H1 (cell line): Measurements from ENCODE around the gene GSC. TPM values are rescaled to one million over a fixed set of nuclear protein-coding genes. Genes with fewer than 3 reads are reported as not detected.

Experiments used
- CTCF ChIA-PET: fragments of 300-600 bp; sonication (Branson Sonifier 250); formaldehyde crosslinking; loops from one replicate; lab custom pipeline; 2021; ENCODE audit not compliant: partially characterized antibody; lab: Charles Lee
- POLR2A ChIA-PET: fragments of 300-600 bp; sonication (Branson Sonifier 250); formaldehyde crosslinking; loops from one replicate; lab custom pipeline; 2021; ENCODE audit warnings: inconsistent platforms; ENCODE audit not compliant: partially characterized antibody; lab: Charles Lee
- DNase-seq, 2 experiments: peaks; one replicate each; pipeline versions ENCODE4 v3.0.0 to v3.0.0-alpha.2; 2010 to 2022; ENCODE audit warnings: low spot score in 2 of 2, low read depth in 1 of 2, mixed read lengths in 1 of 2
- FAIRE-seq: peaks from 2 replicates; lab custom pipeline; 2011; peaks lifted over from hg19 to GRCh38; lab: Jason Lieb, UNC
- H2AFZ ChIP-seq: 2 replicates; pipeline ENCODE4 v1.8.1; 2012; ENCODE audit warnings: low read length, inconsistent platforms
- H2AK5ac ChIP-seq: 2 replicates; pipeline ENCODE4 v1.6.1; 2013; ENCODE audit warnings: low read depth, low read length
- H2BK120ac ChIP-seq: replicated peaks from 2 replicates; pipeline ENCODE3; 2013; ENCODE audit warnings: low read depth, low read length, inconsistent platforms
- H2BK12ac ChIP-seq: 2 replicates; pipeline ENCODE4 v1.6.1; 2013; ENCODE audit warnings: low read depth, low read length
- H2BK15ac ChIP-seq: 2 replicates; pipeline ENCODE4 v1.6.1; 2013; ENCODE audit warnings: low read length
- H2BK20ac ChIP-seq: 2 replicates; pipeline ENCODE4 v1.6.1; 2013; ENCODE audit warnings: low read length
- H2BK5ac ChIP-seq: 2 replicates; pipeline ENCODE4 v1.6.1; 2013; ENCODE audit warnings: low read depth, low read length
- H3K14ac ChIP-seq: 2 replicates; pipeline ENCODE4 v1.6.1; 2013; ENCODE audit warnings: inconsistent platforms; ENCODE audit not compliant: insufficient read length
- H3K18ac ChIP-seq: 2 replicates; pipeline ENCODE4 v1.6.1; 2013; ENCODE audit warnings: low read length; ENCODE audit errors: extremely low read depth
- H3K23ac ChIP-seq: 2 replicates; pipeline ENCODE4 v1.6.1; 2013; ENCODE audit warnings: inconsistent platforms; ENCODE audit not compliant: insufficient read length
- H3K23me2 ChIP-seq: 2 replicates; pipeline ENCODE4 v1.6.1; 2013; ENCODE audit warnings: low read depth, low read length
- H3K27ac ChIP-seq: 2 replicates; pipeline ENCODE4 v1.6.1; 2011; ENCODE audit warnings: low read depth, low read length, inconsistent platforms
- H3K27me3 ChIP-seq, 4 experiments: replicated peaks in 1 of 4; 1 replicate in 1 of 4; 2 replicates in 3 of 4; pipeline versions ENCODE4 v1.6.1 to v1.8.1; 2011 to 2013; ENCODE audit warnings: low read length in 3 of 4, mild to moderate bottlenecking in 3 of 4, inconsistent platforms in 2 of 4, mixed read lengths in 2 of 4, moderate library complexity in 1 of 4; ENCODE audit not compliant: control insufficient read depth in 3 of 4, insufficient read depth in 3 of 4; ENCODE audit errors: extremely low read depth in 1 of 4
- H3K36me3 ChIP-seq, 4 experiments: 2 replicates each; pipeline versions ENCODE4 v1.6.1 to v1.8.1; 2011 to 2013; ENCODE audit warnings: mild to moderate bottlenecking in 4 of 4, low read length in 3 of 4, moderate library complexity in 2 of 4, control low read depth in 1 of 4, inconsistent platforms in 1 of 4; ENCODE audit not compliant: insufficient read depth in 4 of 4, control insufficient read depth in 2 of 4
- H3K4ac ChIP-seq: replicated peaks from 2 replicates; pipeline ENCODE3; 2013; ENCODE audit warnings: low read length, low read depth, mixed read lengths, inconsistent platforms; ENCODE audit not compliant: insufficient read length
- H3K4me1 ChIP-seq, 4 experiments: replicated peaks in 1 of 4; 1 replicate in 1 of 4; 2 replicates in 3 of 4; pipeline versions ENCODE4 v1.6.1 to v1.8.1; 2011 to 2013; ENCODE audit warnings: low read length in 3 of 4, inconsistent platforms in 2 of 4, mixed read lengths in 1 of 4; ENCODE audit not compliant: insufficient read depth in 4 of 4, control insufficient read depth in 3 of 4
- H3K4me2 ChIP-seq, 2 experiments: 2 replicates each; pipeline versions ENCODE4 v1.6.1 to v1.8.1; 2011 to 2013; ENCODE audit warnings: low read depth in 2 of 2, low read length in 2 of 2, control low read depth in 1 of 2, inconsistent platforms in 1 of 2, mild to moderate bottlenecking in 1 of 2; ENCODE audit not compliant: insufficient read depth in 1 of 2
- H3K4me3 ChIP-seq, 4 experiments: fragments of 200-600, 300-600 bp in 1 of 4; sonication (generic), shearing (Covaris generic), sonication (Bioruptor Twin) in 1 of 4; 2 replicates each; pipeline versions ENCODE4 v1.5.1 to v1.8.1; 2011 to 2016; ENCODE audit warnings: low read length in 4 of 4, low read depth in 3 of 4, control low read depth in 2 of 4, inconsistent platforms in 2 of 4, mild to moderate bottlenecking in 2 of 4, mixed read lengths in 1 of 4, moderate library complexity in 1 of 4; ENCODE audit not compliant: insufficient read depth in 2 of 4; ENCODE audit errors: extremely low read depth in 1 of 4
- H3K56ac ChIP-seq: replicated peaks from 2 replicates; pipeline ENCODE3; 2013; ENCODE audit warnings: low read depth, mild to moderate bottlenecking, mixed read lengths, low read length, inconsistent platforms; ENCODE audit not compliant: insufficient read length
- H3K79me1 ChIP-seq: 2 replicates; pipeline ENCODE4 v1.6.1; 2013; ENCODE audit warnings: low read depth, low read length, control low read depth
- H3K79me2 ChIP-seq, 2 experiments: 2 replicates each; pipeline versions ENCODE4 v1.6.1 to v1.8.1; 2012 to 2013; ENCODE audit warnings: low read length in 2 of 2, mild to moderate bottlenecking in 2 of 2, inconsistent platforms in 1 of 2; ENCODE audit not compliant: insufficient read depth in 2 of 2, control insufficient read depth in 1 of 2
- H3K9ac ChIP-seq, 4 experiments: replicated peaks in 1 of 4; 1 replicate in 1 of 4; 2 replicates in 3 of 4; pipeline versions ENCODE4 v1.6.1 to v1.8.1; 2011 to 2013; ENCODE audit warnings: low read depth in 3 of 4, low read length in 3 of 4, control low read depth in 2 of 4, mild to moderate bottlenecking in 2 of 4, moderate library complexity in 2 of 4, inconsistent platforms in 1 of 4; ENCODE audit errors: extremely low read depth in 1 of 4
- H3K9me3 ChIP-seq, 2 experiments: 2 replicates each; pipeline versions ENCODE4 v1.6.1 to v1.8.1; 2012 to 2013; ENCODE audit warnings: mild to moderate bottlenecking in 2 of 2, moderate library complexity in 2 of 2, control low read depth in 1 of 2, inconsistent platforms in 1 of 2, low read depth in 1 of 2, low read length in 1 of 2, mixed read lengths in 1 of 2; ENCODE audit not compliant: insufficient read depth in 2 of 2
- H4K20me1 ChIP-seq, 2 experiments: replicated peaks in 1 of 2; 2 replicates each; pipeline versions ENCODE3 to v1.8.1; 2011 to 2013; ENCODE audit warnings: inconsistent platforms in 2 of 2, low read length in 2 of 2, mild to moderate bottlenecking in 1 of 2; ENCODE audit not compliant: insufficient read depth in 2 of 2, control insufficient read depth in 1 of 2
- H4K5ac ChIP-seq: 2 replicates; pipeline ENCODE4 v1.6.1; 2013; ENCODE audit warnings: low read length, low read depth, mixed read lengths, inconsistent platforms; ENCODE audit not compliant: insufficient read length
- H4K8ac ChIP-seq: 2 replicates; pipeline ENCODE4 v1.8.0; 2013; ENCODE audit warnings: mild to moderate bottlenecking, moderate library complexity, low read length, inconsistent platforms; ENCODE audit not compliant: insufficient read depth; ENCODE audit errors: extremely low read depth
- H4K91ac ChIP-seq: replicated peaks from 2 replicates; pipeline ENCODE3; 2013; ENCODE audit warnings: low read length, mixed read lengths, inconsistent platforms; ENCODE audit not compliant: insufficient read length
- ATF2 ChIP-seq: IDR thresholded peaks from 2 replicates; pipeline ENCODE4 v1.6.1; 2012; ENCODE audit warnings: low read length, inconsistent platforms
- BACH1 ChIP-seq: IDR thresholded peaks from 2 replicates; pipeline ENCODE4 v1.6.1; 2012; ENCODE audit warnings: low read length, improper control_type of control experiment
- BCL11A ChIP-seq, 2 experiments: IDR thresholded peaks; one replicate each; pipeline ENCODE4 v1.6.1; 2011; ENCODE audit warnings: low read depth in 2 of 2, low read length in 2 of 2, mild to moderate bottlenecking in 2 of 2
- CEBPB ChIP-seq: IDR thresholded peaks from 2 replicates; pipeline ENCODE4 v1.6.1; 2012; ENCODE audit warnings: low read depth, low read length
- GTF2F1 ChIP-seq: IDR thresholded peaks from 2 replicates; pipeline ENCODE4 v1.6.1; 2012; ENCODE audit warnings: low read depth, low read length, improper control_type of control experiment, borderline replicate concordance
- HDAC6 ChIP-seq: IDR thresholded peaks from one replicate; pipeline ENCODE4 v1.7.1; 2012; ENCODE audit warnings: low read depth, mild to moderate bottlenecking, inconsistent platforms, low read length, moderate library complexity
- JUN ChIP-seq: IDR thresholded peaks from 2 replicates; pipeline ENCODE4 v1.6.1; 2011; ENCODE audit warnings: low read depth, mild to moderate bottlenecking, improper control_type of control experiment, low read length
- POLR2A ChIP-seq, 2 experiments: IDR thresholded peaks; 1 replicate in 1 of 2; 2 replicates in 1 of 2; pipeline ENCODE4 v1.6.1; 2011; ENCODE audit warnings: low read depth in 2 of 2, low read length in 2 of 2, mild to moderate bottlenecking in 2 of 2; ENCODE audit errors: control extremely low read depth in 1 of 2
- POU5F1 ChIP-seq: IDR thresholded peaks from 2 replicates; pipeline ENCODE4 v1.6.1; 2011; ENCODE audit warnings: low read depth, mild to moderate bottlenecking, low read length, moderate library complexity
- RBBP5 ChIP-seq: IDR thresholded peaks from 2 replicates; pipeline ENCODE4 v1.7.1; 2012; ENCODE audit warnings: low read depth, mild to moderate bottlenecking, inconsistent platforms, low read length, moderate library complexity, borderline replicate concordance
- RNF2 ChIP-seq: fragments of 200-900, 300-1000 bp; sonication (generic); IDR thresholded peaks from 2 replicates; pipeline ENCODE4 v1.7.1; 2016; ENCODE audit warnings: borderline replicate concordance, low read depth, mild to moderate bottlenecking, antibody characterized with exemption, low read length; ENCODE audit not compliant: poor library complexity, severe bottlenecking; ENCODE audit errors: missing control alignments
- RXRA ChIP-seq: IDR thresholded peaks from 2 replicates; pipeline ENCODE4 v1.6.1; 2011; ENCODE audit warnings: low read depth, mild to moderate bottlenecking, low read length, moderate library complexity; ENCODE audit not compliant: insufficient read depth
- SUZ12 ChIP-seq: fragments of 200-600 bp; sonication (generic); IDR thresholded peaks from 2 replicates; pipeline ENCODE4 v1.6.1; 2012; ENCODE audit warnings: mild to moderate bottlenecking, inconsistent platforms, low read length, moderate library complexity, mixed read lengths
- WGBS, 2 experiments: shearing (Covaris generic) in 1 of 2; methylation state at CpG; one replicate each; pipeline versions ENCODE4 v1.1.6 to v1.1.7; 2013 to 2015; ENCODE audit warnings: low lambda C conversion rate in 2 of 2, mixed read lengths in 2 of 2, inconsistent platforms in 1 of 2, low coverage in 1 of 2, missing lambda C conversion rate in 1 of 2; ENCODE audit not compliant: insufficient replicate concordance in 2 of 2, insufficient coverage in 1 of 2, insufficient read length in 1 of 2; ENCODE audit errors: extremely low coverage in 1 of 2, missing lambda C conversion rate in 1 of 2; 5-methylcytosine and 5-hydroxymethylcytosine counted together
- polyA plus RNA-seq, 7 experiments: library from polyadenylated mRNA; depleted of rRNA in 3 of 7; stranded (reverse) in 5 of 7; unstranded in 2 of 7; fragments of >200 nt in 5 of 7; fragments of 200-250 nt in 2 of 7; gene quantifications; 1 replicate in 5 of 7; 2 replicates in 1 of 7; 4 replicates in 1 of 7; pipeline versions ENCODE4 v1.2.1 to v1.2.3, GENCODE V29; 2011 to 2013; ENCODE audit warnings: missing spikeins in 2 of 7, mixed read lengths in 2 of 7
- total RNA-seq: library from RNA; stranded (reverse); fragmentation: NEBNext Ultra II Directional; extraction: Animal tissue kit (Norgen Biotek cat#: 25700); gene quantifications from 2 replicates; pipeline ENCODE4 v1.2.1, GENCODE V29; 2021

The GSC gene
- total and polyA plus RNA-seq, 2 of the 8 experiments (the other 6 are each of a cell fraction or from before 2014, with no cell fraction given), result 0.17 to 0.54 TPM

- Histone ChIP-seq H3K4me3 (no peak overlapping the region), H4K8ac (no peak overlapping the region), H3K36me3 (no peaks in the 10 kb centered on the region), H4K91ac (no peak overlapping the region), H3K23me2 (no peaks in the 10 kb centered on the region), H4K5ac (no peak overlapping the region), H2AK5ac (no peak overlapping the region), H3K14ac (no peak overlapping the region), H3K23ac (no peak overlapping the region), H4K20me1 (no peaks in the 10 kb centered on the region), H3K9me3 (no peaks in the 10 kb centered on the region), H3K18ac (no peak overlapping the region), H3K4me1 (no peaks in the 10 kb centered on the region), H3K4me2 (no peak overlapping the region), H3K9ac (no peak overlapping the region), H2AFZ (peak overlapping the region; percentile 43; the same call in 1 of the 2 replicates), H2BK20ac (no peak overlapping the region), H3K27ac (no peak overlapping the region), H3K56ac (no peak overlapping the region), H3K4ac (no peak overlapping the region), H2BK12ac (no peak overlapping the region), H3K27me3 (no peaks in the 10 kb centered on the region), H2BK120ac (no peak overlapping the region), H2BK15ac (no peak overlapping the region), H3K79me2 (no peaks in the 10 kb centered on the region), H2BK5ac (no peak overlapping the region), H3K79me1 (no peaks in the 10 kb centered on the region)
- FAIRE-seq, result no peak
- CTCF ChIA-PET, result interaction anchor here (0.7 to 1.6 kb wide), 3 partner anchors 24 to 135 kb away, joined by 3 to 6 read pairs (median 3); no protein-coding TSS in a partner anchor
- POLR2A ChIA-PET, result no interaction called here
- 82% methylated on average over 4 of the region's 4 CpGs; no CpG with 5 or more reads in 1 of the 2 experiments for WGBS, 2 experiments
- DNase-seq, result no peak
- TF ChIP-seq CEBPB (no peak), RBBP5 (no peak), ATF2 (no peak), BACH1 (no peak), SUZ12 (no peak), POLR2A (IDR thresholded peaks at IDR 0.05; ENCODE audit: control extremely low read depth in 1 of 2, low read depth in 2 of 2, low read length in 2 of 2) (no peak), POU5F1 (no peak), RNF2 (no peak), JUN (no peak), BCL11A (IDR thresholded peaks at IDR 0.05; ENCODE audit: low read depth in 2 of 2, low read length in 2 of 2) (no peak), GTF2F1 (no peak), RXRA (no peak), HDAC6 (no peak)
Observed at GRCh38 chr14:94722397-94722796, 47.5 kb downstream of the GSC start.
